HL-60 (cell line): Measurements from ENCODE around the gene KPTN.

Source experiments
- POLR2AphosphoS5 ChIP-seq: IDR thresholded peaks from 2 replicates; pipeline ENCODE4 v1.6.1; 2012; ENCODE audit warnings: low read depth
- REST ChIP-seq: IDR thresholded peaks from 2 replicates; pipeline ENCODE4 v1.6.1; 2012; ENCODE audit warnings: low read depth; ENCODE audit not compliant: insufficient replicate concordance
- TF ChIP-seq, protein P1 (sequence below): IDR thresholded peaks from one replicate; pipeline ENCODE4 v1.5.1; 2011; ENCODE audit warnings: low read length, control low read depth, inconsistent platforms; ENCODE audit not compliant: insufficient read depth

DNA sequence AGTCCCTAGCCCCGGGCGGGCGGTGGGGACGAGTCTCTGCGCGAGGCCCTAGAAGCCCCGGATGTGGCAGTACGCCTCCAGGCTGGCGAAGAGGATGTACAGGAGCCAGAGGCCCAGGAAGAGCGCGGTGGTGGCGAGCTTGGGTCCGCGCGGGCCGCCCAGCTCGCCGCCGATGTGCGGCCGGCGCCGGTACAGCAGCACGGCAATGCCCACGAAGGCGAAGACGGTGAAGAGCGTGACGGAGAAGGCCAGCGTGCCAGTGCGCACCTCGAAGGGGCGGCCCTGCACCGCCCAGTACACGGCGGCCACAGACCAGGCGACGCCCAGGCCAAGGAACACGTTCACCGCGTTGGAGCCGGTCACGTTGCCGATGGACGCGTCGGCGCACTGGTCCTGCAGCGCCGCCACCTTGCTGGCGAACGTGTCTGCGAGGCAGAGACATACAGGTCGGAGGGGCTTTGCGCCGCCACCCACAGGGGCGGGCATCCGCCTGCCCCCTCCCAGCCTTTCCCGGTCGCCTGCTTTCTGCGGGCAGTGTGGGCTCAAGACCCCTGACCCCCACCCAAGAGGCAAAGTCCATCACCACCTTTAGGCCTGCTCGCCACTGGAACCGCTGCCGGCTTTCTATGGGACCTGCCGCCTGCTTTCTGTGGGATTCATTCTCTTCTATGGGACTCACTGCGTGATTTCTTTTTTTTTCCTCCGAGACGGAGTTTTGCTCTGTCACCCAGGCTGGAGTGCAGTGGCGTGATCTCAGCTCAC is 53.8 kb downstream of the KPTN start:
- no peak for TF ChIP-seq POLR2AphosphoS5
- TF ChIP-seq, protein P1, sequence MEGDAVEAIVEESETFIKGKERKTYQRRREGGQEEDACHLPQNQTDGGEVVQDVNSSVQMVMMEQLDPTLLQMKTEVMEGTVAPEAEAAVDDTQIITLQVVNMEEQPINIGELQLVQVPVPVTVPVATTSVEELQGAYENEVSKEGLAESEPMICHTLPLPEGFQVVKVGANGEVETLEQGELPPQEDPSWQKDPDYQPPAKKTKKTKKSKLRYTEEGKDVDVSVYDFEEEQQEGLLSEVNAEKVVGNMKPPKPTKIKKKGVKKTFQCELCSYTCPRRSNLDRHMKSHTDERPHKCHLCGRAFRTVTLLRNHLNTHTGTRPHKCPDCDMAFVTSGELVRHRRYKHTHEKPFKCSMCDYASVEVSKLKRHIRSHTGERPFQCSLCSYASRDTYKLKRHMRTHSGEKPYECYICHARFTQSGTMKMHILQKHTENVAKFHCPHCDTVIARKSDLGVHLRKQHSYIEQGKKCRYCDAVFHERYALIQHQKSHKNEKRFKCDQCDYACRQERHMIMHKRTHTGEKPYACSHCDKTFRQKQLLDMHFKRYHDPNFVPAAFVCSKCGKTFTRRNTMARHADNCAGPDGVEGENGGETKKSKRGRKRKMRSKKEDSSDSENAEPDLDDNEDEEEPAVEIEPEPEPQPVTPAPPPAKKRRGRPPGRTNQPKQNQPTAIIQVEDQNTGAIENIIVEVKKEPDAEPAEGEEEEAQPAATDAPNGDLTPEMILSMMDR: no peak
- TF ChIP-seq REST: no peak
